Activated T-cell treated with anti-CD3 and anti-CD28 coated beads, Interleukin-2, amount 50 U/mL, for 24 hours (primary cell): ENCODE results near the gene MS4A6E.

ENCODE experiments used
- DNase-seq: peaks from one replicate; pipeline ENCODE4 v3.0.0-alpha.2; 2020
- H3K27ac Mint-ChIP-seq: 2 replicates; pipeline ENCODE4 v1.8.0; 2020; ENCODE audit warnings: mild to moderate bottlenecking, mixed read lengths
- H3K27me3 Mint-ChIP-seq: 2 replicates; pipeline ENCODE4 v1.8.0; 2020; ENCODE audit warnings: mixed read lengths
- H3K36me3 Mint-ChIP-seq: 2 replicates; pipeline ENCODE4 v1.8.0; 2020; ENCODE audit warnings: low read depth, mixed read lengths
- H3K4me1 Mint-ChIP-seq: 2 replicates; pipeline ENCODE4 v1.8.0; 2020; ENCODE audit warnings: low read depth, mixed read lengths
- H3K4me3 Mint-ChIP-seq: 2 replicates; pipeline ENCODE4 v1.8.0; 2020; ENCODE audit warnings: mild to moderate bottlenecking, moderate library complexity, mixed read lengths
- H3K9me3 Mint-ChIP-seq: 2 replicates; pipeline ENCODE4 v1.8.0; 2020; ENCODE audit warnings: mixed read lengths

Gene MS4A6E

DNA sequence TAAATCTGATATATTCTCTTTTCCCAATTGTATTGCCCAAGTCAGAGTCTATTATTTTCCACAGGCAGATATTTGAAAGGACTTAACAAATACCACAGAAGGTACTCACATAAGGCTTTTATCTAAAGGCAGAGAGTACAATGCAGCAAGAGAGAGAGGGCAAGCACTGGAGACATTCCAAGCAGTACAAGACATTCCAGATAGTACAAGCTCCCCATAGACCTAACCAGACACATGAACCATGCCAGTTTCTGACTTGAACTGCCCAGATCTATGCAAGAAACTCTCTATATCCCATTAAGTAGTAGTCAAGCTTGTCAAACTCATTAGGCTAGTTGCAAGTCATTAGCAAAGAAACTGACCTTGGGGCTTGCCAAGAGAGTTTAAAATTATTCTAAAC lies 11.2 kb upstream of the MS4A6E start:
- Mint-ChIP-seq H3K27me3 (peaks cover 41% of the 10 kb centered on the region), H3K36me3 (no peaks in the 10 kb centered on the region), H3K4me1 (no peaks in the 10 kb centered on the region), H3K9me3 (peaks cover 20% of the 10 kb centered on the region), H3K4me3 (no peak overlapping the region), H3K27ac (no peak overlapping the region)
- no peak for DNase-seq

DNA sequence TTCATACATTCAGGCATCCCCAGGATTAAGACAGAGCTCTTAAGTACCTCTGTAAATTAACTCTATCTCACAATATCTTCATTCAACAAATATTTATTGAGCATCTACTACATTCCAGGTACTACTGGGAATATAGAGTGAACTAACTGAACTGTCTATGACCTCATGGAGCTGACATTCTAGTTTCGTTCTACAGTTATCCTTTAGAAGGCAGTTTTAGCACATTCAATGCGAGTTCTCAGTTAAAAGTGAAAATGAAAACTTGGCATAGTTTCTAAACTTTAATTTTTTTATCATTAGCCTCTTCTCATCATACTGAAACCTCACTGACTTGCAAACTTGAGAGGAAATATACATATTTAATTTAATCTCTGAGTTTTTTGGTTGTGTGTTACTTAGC lies 10.7 kb upstream of the MS4A6E start:
- no peak for DNase-seq
- Mint-ChIP-seq H3K27me3 (peaks cover 46% of the 10 kb centered on the region), H3K4me1 (no peaks in the 10 kb centered on the region), H3K4me3 (no peak overlapping the region), H3K36me3 (no peaks in the 10 kb centered on the region), H3K27ac (no peak overlapping the region), H3K9me3 (peaks cover 22% of the 10 kb centered on the region)

DNA sequence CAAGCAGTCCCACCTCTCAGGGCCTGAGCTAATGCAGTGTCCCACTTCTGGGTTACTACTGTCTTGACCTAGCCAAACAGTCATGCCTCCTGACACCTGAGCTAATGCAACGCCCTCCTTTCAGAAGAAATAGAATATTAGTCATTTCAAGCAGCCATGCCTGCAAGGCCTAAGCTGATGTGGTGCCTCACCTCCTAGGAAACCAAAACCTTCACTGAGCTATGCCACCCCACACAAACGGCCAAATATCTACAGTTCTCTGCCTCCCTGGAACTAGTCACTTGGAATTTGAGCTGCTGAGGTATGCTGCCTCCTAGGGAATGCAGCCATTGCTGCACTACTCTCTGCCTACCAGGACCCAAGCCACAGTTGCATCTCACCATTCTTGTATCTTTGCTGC lies 8.3 kb upstream of the MS4A6E start:
- H3K4me1 Mint-ChIP-seq = no peaks in the 10 kb centered on the region
- no peaks in the 10 kb centered on the region for H3K36me3 Mint-ChIP-seq
- H3K4me3 Mint-ChIP-seq = no peak overlapping the region
- peaks cover 49% of the 10 kb centered on the region for H3K27me3 Mint-ChIP-seq
- H3K27ac Mint-ChIP-seq = no peak overlapping the region
- H3K9me3 Mint-ChIP-seq = peaks cover 22% of the 10 kb centered on the region
- DNase-seq = no peak

DNA sequence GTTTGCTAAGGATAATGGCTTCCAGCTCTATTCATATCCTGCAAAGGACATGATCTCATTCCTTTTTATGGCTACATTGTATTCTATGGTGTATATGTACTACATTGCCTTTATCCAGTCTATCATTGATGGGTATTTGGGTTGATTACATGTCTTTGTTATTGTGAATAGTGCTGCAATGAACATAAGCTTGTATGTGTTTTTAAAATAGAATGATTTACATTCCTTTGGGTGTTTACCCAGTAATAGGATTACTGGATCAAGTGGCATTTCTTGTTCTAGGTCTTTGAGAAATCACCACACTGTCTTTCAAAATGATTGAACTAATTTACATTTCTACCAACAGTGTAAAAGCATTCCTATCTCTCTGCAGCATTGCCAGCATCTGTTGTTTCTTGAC lies 6.0 kb upstream of the MS4A6E start:
- Mint-ChIP-seq H3K36me3 (no peaks in the 10 kb centered on the region), H3K27ac (no peak overlapping the region), H3K27me3 (peaks cover 38% of the 10 kb centered on the region), H3K4me3 (no peak overlapping the region), H3K4me1 (no peaks in the 10 kb centered on the region), H3K9me3 (peaks cover 26% of the 10 kb centered on the region)
- no peak for DNase-seq

- no peaks in the 10 kb centered on the region for H3K36me3 Mint-ChIP-seq
- peaks cover 12% of the 10 kb centered on the region for H3K27me3 Mint-ChIP-seq
- peaks cover 8% of the 10 kb centered on the region for H3K9me3 Mint-ChIP-seq
- H3K4me3 Mint-ChIP-seq = no peak overlapping the region
- no peak for DNase-seq
- H3K27ac Mint-ChIP-seq = no peak overlapping the region
- H3K4me1 Mint-ChIP-seq = no peaks in the 10 kb centered on the region
Observed at GRCh38 chr11:60328460-60328859, 1.4 kb downstream of the MS4A6E start.

DNA sequence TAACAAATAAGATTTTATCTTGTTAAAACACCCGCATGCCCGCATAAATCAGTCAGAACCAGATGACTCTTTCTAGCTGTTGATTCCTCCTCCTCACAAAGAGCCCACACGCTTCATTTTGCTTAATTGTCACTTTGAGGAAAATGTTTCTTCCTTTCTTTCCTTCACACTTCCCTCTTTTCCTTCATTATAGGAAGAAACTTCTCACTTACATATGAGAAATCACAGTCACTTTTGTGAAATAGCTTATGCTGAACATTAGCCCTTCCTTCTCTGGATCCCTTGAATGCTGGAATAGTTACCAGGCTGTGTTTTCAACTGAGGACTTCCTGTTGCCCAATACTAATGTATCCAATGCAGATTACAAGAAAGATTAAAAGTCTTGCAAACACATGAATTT lies 5.8 kb downstream of the MS4A6E start:
- peaks cover under 1% of the 10 kb centered on the region for H3K4me1 Mint-ChIP-seq
- no peaks in the 10 kb centered on the region for H3K36me3 Mint-ChIP-seq
- peaks cover 30% of the 10 kb centered on the region for H3K27me3 Mint-ChIP-seq
- no peak overlapping the region for H3K27ac Mint-ChIP-seq
- H3K4me3 Mint-ChIP-seq = no peak overlapping the region
- no peaks in the 10 kb centered on the region for H3K9me3 Mint-ChIP-seq
- no peak for DNase-seq

DNA sequence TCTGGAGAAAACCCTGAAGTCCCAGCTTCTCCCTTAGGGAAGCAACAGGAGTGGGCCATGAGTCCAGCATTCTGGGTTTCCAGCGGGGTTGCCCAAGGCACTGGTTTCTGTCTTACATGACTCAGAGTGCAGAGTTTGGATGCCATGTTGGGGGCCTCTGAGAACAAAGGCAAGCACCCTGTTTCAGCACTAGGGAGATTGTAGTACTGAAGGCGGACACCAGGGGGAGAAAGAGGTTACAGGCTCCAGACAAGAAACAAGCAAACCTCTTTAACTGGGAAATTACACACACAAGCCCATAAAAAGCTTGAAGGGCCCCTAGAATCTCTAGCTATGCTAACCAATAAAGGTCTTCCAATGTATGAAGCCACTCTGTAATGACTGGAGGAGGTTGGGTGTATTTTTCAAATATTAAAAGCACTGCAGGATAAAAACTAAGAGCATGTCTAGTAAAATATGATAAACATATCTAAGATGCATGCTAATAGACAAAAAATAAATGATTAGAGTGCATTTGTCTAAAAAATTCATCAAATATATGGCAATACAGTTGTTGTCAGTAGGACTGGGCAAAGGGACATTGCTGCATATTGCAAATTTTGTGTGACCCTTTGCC lies 7.1 kb downstream of the MS4A6E start:
- Mint-ChIP-seq H3K27ac (no peak overlapping the region), H3K9me3 (no peaks in the 10 kb centered on the region), H3K4me3 (no peak overlapping the region), H3K4me1 (peaks cover 2% of the 10 kb centered on the region), H3K36me3 (no peaks in the 10 kb centered on the region), H3K27me3 (peaks cover 36% of the 10 kb centered on the region)
- DNase-seq = peak; percentile 63

GRCh38 chr11:60336767-60337391 lies 9.8 kb downstream of the MS4A6E start:
- Mint-ChIP-seq H3K4me1 (peaks cover 2% of the 10 kb centered on the region), H3K36me3 (no peaks in the 10 kb centered on the region), H3K27ac (no peak overlapping the region), H3K4me3 (no peak overlapping the region), H3K9me3 (no peaks in the 10 kb centered on the region), H3K27me3 (peaks cover 39% of the 10 kb centered on the region)
- no peak for DNase-seq

- Mint-ChIP-seq H3K36me3 (no peaks in the 10 kb centered on the region), H3K9me3 (no peaks in the 10 kb centered on the region), H3K4me3 (no peak overlapping the region), H3K27me3 (peaks cover 43% of the 10 kb centered on the region), H3K4me1 (peaks cover 2% of the 10 kb centered on the region), H3K27ac (no peak overlapping the region)
- no peak for DNase-seq
Observed at GRCh38 chr11:60338053-60338452, 11.0 kb downstream of the MS4A6E start.

GRCh38 chr11:60339356-60339755 lies 12.3 kb downstream of the MS4A6E start:
- H3K36me3 Mint-ChIP-seq = no peaks in the 10 kb centered on the region
- H3K4me1 Mint-ChIP-seq = peaks cover 2% of the 10 kb centered on the region
- no peaks in the 10 kb centered on the region for H3K9me3 Mint-ChIP-seq
- no peak for DNase-seq
- H3K4me3 Mint-ChIP-seq = no peak overlapping the region
- H3K27ac Mint-ChIP-seq = no peak overlapping the region
- H3K27me3 Mint-ChIP-seq = peaks cover 41% of the 10 kb centered on the region

DNA sequence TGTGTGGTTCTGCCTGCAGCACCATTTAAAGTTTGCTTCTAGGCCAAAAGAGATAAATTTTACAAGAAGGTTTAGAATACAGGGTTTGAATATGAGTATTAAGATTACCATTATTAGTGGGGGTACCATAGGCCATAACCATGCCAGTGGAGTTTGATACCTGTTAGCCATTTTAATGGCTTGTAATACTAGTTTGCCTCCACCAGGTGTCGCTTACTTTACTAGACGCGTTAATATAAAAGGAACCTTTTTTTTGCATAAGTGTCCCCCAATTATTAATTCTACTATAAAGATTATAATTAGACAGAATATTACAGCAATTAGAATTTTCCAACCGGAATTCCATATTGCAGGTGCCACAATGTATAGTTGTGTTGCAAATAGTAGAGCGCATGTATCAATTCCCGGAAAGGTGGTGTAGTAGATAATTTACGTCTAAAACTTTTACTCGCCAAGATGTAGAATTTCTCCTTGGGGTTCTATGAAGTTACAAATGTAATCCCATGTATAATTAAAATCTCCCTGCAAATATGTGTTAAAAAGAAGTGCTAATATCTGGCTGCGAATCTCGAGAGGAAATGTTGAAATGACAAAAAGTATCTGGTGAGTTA lies 16.1 kb downstream of the MS4A6E start:
- Mint-ChIP-seq H3K27me3 (peaks cover 49% of the 10 kb centered on the region), H3K4me3 (no peak overlapping the region), H3K4me1 (no peaks in the 10 kb centered on the region), H3K36me3 (no peaks in the 10 kb centered on the region), H3K27ac (no peak overlapping the region), H3K9me3 (no peaks in the 10 kb centered on the region)
- DNase-seq = no peak

- no peaks in the 10 kb centered on the region for H3K4me1 Mint-ChIP-seq
Observed at GRCh38 chr11:60344146-60344545, 17.1 kb downstream of the MS4A6E start.

DNA sequence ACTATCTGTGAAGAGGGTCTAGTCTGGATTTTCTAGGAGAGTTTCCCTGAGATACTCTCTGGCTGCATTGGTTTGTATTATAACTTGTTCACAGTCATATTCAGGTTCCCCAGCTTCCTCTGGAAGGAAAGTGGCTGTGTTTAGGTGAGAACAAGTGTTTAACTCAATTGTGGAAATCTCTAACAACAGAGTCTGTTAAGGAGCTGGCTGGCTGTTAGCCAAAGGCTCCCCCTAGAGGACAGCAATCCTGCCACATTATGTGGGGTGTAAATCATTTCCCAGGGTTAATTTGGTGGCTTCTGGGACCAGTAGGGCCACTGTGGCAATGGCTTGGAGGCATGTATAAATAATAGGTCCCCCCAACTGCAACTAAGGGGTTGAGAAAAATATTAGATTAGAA lies 18.4 kb downstream of the MS4A6E start:
- no peaks in the 10 kb centered on the region for H3K36me3 Mint-ChIP-seq
- no peaks in the 10 kb centered on the region for H3K4me1 Mint-ChIP-seq
- no peak for DNase-seq
- no peak overlapping the region for H3K27ac Mint-ChIP-seq
- no peak overlapping the region for H3K4me3 Mint-ChIP-seq
- H3K9me3 Mint-ChIP-seq = no peaks in the 10 kb centered on the region
- H3K27me3 Mint-ChIP-seq = peaks cover 54% of the 10 kb centered on the region

More at GRCh38 chr11:60344146-60344545, 17.1 kb downstream of the MS4A6E start:
- no peak for DNase-seq
- Mint-ChIP-seq H3K4me3 (no peak overlapping the region), H3K27me3 (peaks cover 51% of the 10 kb centered on the region), H3K9me3 (no peaks in the 10 kb centered on the region), H3K36me3 (no peaks in the 10 kb centered on the region), H3K27ac (no peak overlapping the region)

DNA sequence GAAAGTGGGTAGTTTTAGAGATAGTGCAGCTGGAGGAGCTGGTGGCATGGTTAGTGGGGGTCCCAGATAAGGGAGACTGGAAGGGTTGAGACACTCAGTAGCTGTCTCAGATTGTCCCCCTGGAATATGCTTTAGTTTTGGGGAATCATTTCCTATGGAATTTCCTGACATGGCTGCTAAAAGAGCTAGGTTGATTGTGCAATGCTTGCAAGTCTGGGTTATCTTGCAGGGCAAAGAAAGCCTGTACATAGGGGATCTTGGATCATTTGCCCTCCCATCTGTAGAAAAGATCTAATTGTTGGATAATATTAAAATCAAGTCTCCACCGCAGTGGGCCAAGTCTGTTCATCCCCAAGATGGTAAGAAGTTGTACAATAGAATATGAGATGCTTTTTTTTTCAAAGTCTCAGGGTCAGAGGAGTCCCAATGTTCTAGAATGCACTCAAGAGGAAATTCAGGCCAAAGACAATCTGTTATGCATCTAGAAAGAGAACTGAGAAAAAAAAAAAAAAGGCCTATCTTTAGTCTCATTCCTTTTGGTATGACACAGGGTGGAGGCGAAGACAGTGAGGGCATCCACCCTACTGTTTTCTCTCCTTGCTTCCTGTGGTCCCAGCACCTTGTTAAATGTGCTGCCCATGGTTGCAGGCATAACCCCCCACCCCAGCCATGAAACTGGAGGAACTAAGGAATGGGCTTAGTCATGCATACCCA lies 20.2 kb downstream of the MS4A6E start:
- DNase-seq = no peak
- Mint-ChIP-seq H3K27ac (no peak overlapping the region), H3K4me1 (no peaks in the 10 kb centered on the region), H3K9me3 (no peaks in the 10 kb centered on the region), H3K36me3 (no peaks in the 10 kb centered on the region), H3K27me3 (peaks cover 49% of the 10 kb centered on the region), H3K4me3 (no peak overlapping the region)

DNA sequence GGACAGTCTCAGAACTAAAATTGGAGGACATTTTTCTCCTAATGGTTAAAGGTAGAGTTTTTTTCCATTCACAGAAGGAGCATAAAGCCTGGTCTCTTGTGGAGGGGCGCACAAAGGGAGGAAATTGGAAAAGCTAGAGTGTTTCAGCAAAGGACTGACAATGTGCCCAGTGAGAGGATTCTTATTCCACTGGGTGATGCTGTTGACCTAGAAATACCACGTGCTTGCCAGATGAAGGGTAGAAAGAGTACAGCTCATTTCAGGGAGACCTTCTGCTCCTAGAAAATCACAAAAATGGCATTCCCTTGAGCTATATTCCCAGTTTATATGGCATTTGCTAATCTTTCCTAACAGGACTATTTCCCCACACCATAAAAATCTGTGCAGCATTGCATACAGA lies 21.1 kb downstream of the MS4A6E start:
- DNase-seq = no peak
- Mint-ChIP-seq H3K4me3 (no peak overlapping the region), H3K36me3 (no peaks in the 10 kb centered on the region), H3K27ac (no peak overlapping the region), H3K4me1 (no peaks in the 10 kb centered on the region), H3K9me3 (no peaks in the 10 kb centered on the region), H3K27me3 (peaks cover 44% of the 10 kb centered on the region)
